ENCODE data around the gene GGA2.

DNA sequence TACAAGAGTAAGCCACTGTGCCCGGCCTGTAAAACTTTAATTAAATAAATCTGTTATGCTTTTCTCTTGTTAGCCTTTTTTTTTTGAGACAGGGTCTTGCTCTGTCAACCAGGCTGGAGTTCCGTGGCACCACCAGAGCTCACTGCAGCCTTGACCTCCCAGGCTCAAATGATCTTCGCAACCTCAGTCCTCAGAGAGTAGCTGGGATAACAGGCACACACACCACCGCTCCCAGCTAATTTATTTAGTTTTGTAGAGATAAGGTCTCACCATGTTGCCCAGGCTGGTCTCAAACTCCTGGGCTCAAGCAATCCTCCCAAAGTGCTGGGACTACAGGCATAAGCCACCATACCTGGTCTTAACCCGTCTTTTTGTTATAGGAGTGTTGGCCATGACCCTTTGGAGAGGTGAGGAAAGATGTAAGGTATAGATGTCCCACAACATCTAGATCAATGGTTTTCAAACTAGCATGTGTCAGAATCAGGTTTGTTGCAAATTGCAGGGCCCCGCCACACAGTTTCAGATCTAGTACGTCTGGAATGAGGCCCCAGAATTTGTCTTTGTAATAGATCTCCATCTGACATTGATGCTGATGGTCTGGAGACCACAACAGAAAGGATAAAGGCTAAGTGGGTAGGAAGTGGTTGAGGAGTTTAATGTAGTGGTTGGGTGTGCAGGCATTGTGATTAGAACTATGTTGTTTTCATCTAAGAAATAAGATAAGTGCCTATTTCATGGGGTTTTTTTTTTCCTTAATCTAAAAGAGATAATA is 4.3 kb upstream of the GGA2 start:
- TF ChIP-seq, protein P1, sequence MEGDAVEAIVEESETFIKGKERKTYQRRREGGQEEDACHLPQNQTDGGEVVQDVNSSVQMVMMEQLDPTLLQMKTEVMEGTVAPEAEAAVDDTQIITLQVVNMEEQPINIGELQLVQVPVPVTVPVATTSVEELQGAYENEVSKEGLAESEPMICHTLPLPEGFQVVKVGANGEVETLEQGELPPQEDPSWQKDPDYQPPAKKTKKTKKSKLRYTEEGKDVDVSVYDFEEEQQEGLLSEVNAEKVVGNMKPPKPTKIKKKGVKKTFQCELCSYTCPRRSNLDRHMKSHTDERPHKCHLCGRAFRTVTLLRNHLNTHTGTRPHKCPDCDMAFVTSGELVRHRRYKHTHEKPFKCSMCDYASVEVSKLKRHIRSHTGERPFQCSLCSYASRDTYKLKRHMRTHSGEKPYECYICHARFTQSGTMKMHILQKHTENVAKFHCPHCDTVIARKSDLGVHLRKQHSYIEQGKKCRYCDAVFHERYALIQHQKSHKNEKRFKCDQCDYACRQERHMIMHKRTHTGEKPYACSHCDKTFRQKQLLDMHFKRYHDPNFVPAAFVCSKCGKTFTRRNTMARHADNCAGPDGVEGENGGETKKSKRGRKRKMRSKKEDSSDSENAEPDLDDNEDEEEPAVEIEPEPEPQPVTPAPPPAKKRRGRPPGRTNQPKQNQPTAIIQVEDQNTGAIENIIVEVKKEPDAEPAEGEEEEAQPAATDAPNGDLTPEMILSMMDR (IDR thresholded peaks at IDR 0.05) = no peak
- TF ChIP-seq POLR2AphosphoS5 (IDR thresholded peaks at IDR 0.05) (no peak), POLR2A (IDR thresholded peaks at IDR 0.05) (no peak)

All from stomach (tissue), 4 donors.